ENCODE results near the gene TNIP2.

TNIP2 gene

GRCh38 chr4:2725380-2725779, 30.8 kb downstream of the TNIP2 start:
- no peak for DNase-seq

GRCh38 chr4:2723751-2724150, 32.4 kb downstream of the TNIP2 start:
- no peak for DNase-seq

GRCh38 chr4:2722033-2722432, 34.1 kb downstream of the TNIP2 start:
- DNase-seq: no peak

GRCh38 chr4:2721586-2721985, 34.5 kb downstream of the TNIP2 start:
- no peak for DNase-seq

GRCh38 chr4:2716236-2716635, 39.9 kb downstream of the TNIP2 start:
- no peak for DNase-seq

- no peak for DNase-seq
Observed at GRCh38 chr4:2715426-2715825, 40.7 kb downstream of the TNIP2 start.

GRCh38 chr4:2714918-2715317, 41.2 kb downstream of the TNIP2 start:
- DNase-seq: no peak

- peak in 1 of 58 donors; percentile 13 for DNase-seq
Observed at GRCh38 chr4:2714061-2714770, 41.9 kb downstream of the TNIP2 start.

- no peak for DNase-seq
Observed at GRCh38 chr4:2713337-2713736, 42.8 kb downstream of the TNIP2 start.

- DNase-seq: no peak
Observed at GRCh38 chr4:2712261-2712842, 43.8 kb downstream of the TNIP2 start.

- no peak for DNase-seq
Observed at GRCh38 chr4:2702770-2703169, 53.4 kb downstream of the TNIP2 start.

- DNase-seq: no peak
Observed at GRCh38 chr4:2702361-2702760, 53.8 kb downstream of the TNIP2 start.

- DNase-seq: no peak
Observed at GRCh38 chr4:2700031-2700430, 56.1 kb downstream of the TNIP2 start.

GRCh38 chr4:2699534-2699933, 56.6 kb downstream of the TNIP2 start:
- no peak for DNase-seq

GRCh38 chr4:2698951-2699505, 57.1 kb downstream of the TNIP2 start:
- no peak for DNase-seq

GRCh38 chr4:2698504-2698903, 57.6 kb downstream of the TNIP2 start:
- DNase-seq: no peak

GRCh38 chr4:2697995-2698414, 58.1 kb downstream of the TNIP2 start:
- DNase-seq: no peak

- no peak for DNase-seq
Observed at GRCh38 chr4:2696423-2696822, 59.7 kb downstream of the TNIP2 start.

- DNase-seq: peak in 5 of 58 donors; percentile 4 to 43 (median 23)
Observed at GRCh38 chr4:2695346-2696060, 60.6 kb downstream of the TNIP2 start.

GRCh38 chr4:2694691-2695090, 61.4 kb downstream of the TNIP2 start:
- no peak for DNase-seq

GRCh38 chr4:2691952-2692435, 64.1 kb downstream of the TNIP2 start:
- DNase-seq: no peak

Data from anterior cingulate cortex (tissue), 58 donors.